Inferior parietal cortex (tissue), 1 donor: ENCODE results near the gene CALML6.

Experiments used
- DNase-seq: peaks from one replicate; pipeline ENCODE4 v3.0.0-alpha.2; 2016; ENCODE audit errors: extremely low spot score

CALML6 gene

DNA sequence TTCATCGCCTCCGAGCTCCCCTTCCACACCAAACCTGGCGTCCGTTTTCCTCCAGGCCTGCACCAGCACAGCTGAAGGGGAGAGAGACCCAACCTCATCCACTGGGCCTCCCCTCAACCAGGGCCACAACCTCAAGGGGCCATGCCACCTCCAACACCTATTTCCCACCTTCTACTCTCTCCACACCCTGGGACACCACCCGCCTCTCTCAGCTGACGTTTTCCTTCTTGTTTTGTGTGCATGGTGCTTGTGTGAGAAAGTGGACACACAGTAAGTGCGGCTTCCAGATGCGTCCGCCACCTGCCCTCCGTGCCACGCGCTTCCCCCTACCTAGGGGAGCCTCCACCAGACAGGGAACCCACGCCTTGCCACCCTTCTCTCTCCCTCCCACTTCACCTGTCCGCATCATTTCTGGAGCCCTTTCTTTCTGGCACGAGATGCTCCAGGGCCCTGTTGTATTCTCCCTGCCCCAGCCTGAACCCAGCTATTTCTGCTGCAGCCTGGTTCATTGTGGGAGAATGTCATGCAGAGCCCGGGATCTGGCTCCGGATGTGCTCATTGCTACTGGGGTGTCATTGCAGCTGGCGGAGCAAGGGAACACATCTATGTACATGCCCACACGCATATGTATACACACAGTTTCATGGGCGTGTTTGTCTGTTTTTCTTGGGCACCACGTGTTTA lies 22.8 kb upstream of the CALML6 start:
- DNase-seq, result no peak

- DNase-seq, result no peak
Measured at GRCh38 chr1:1892763-1893120, 22.3 kb upstream of the CALML6 start.

- DNase-seq, result no peak
Measured at GRCh38 chr1:1893291-1893985, 21.6 kb upstream of the CALML6 start.

GRCh38 chr1:1893997-1894353 lies 21.1 kb upstream of the CALML6 start:
- DNase-seq, result no peak

GRCh38 chr1:1894354-1895059 lies 20.6 kb upstream of the CALML6 start:
- DNase-seq, result no peak

DNA sequence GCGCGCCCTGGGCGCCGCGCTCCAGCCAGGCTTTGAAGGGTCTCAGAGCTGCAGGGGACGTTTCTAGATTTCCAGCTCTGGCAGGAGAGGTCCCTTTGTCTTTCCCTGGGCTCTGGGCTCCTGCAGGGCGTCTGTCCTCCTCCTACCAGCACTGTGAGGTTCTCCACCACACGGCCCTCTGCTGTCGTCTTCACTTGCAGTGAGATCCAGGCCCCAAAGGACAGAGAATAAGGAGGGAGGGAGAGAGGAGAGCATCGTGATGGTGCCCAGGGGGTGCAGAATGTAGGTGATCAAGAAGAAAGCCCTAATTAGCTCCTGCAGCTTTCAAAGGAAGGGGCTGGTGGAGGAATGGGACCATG lies 20.0 kb upstream of the CALML6 start:
- no peak for DNase-seq

DNA sequence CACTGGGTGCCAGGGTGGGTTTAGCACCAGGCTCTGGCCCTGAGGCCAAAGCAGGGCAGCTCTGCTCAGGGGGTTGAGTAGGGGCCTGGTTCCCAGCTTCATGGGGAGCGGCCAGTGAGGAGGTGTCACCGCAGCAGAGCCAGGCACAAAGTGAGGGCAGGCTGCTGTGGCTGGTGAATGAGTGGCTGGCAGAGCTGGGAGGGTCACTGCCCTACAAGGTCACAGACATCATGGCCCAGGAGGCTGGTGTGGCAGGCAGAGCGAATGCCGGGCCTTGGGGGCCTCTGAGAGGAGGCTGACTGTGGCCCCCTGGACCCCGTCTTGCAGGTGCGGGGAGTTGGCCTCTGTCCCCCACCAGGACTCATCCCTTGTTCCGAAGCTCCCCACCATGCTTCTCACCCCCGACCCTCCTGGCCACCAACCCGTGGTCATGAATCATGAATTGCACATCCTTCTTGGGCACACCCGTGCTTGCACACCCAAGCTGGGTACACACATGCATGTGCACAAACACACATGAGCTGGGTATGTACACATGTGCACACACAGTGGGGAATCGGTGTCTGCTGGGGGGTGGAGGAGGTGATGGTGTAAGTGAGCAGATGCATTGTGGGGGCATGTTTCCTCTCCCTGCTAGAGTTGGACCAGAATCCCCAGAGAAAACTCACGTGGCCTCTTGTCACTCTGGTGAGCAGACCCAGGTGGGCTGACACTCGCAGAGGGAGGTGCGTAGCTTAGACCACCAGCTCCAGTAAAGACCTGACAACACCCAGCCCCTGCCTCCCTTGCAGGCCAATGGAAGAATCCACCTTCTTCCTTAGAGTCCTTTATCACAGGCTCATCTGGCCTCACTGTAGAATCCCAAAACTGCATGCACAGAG lies 19.4 kb upstream of the CALML6 start:
- DNase-seq, result no peak

GRCh38 chr1:1898246-1898933 lies 16.7 kb upstream of the CALML6 start:
- no peak for DNase-seq

DNA sequence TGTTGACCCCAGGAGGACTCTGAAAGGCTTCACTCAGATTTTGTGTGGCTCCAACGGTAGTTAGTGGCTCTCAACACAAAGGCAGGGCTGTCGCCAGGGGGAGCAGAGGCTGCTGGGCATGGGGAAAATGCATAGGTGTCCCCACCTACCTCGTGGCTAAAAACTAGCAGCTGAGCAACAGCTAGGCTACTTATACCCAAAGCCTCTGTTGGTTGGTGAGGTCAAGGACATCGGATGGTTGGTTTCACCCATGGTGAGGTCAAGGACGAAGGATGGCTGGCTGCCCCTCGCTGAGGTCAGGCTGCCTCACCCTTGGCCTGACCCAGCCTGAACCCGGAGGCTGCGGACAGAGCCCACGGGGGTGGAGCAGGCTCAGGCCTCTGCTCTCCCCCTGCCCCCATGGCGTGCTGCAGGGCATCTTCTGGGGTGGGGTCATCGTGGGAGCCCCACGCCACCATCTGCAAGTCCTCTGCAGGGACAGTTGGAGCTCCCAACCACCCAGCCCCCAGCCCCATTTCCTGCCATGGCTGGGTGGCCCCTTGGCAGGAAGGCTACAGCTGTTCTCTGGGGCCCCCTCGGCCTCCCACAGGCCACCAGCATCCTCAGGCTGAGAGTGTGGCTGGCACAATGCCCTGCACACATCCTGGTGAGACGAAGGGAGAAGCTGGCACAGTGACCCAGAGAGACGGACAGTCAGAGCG lies 15.6 kb upstream of the CALML6 start:
- DNase-seq, result no peak

GRCh38 chr1:1899967-1900327 lies 15.1 kb upstream of the CALML6 start:
- DNase-seq, result no peak

DNA sequence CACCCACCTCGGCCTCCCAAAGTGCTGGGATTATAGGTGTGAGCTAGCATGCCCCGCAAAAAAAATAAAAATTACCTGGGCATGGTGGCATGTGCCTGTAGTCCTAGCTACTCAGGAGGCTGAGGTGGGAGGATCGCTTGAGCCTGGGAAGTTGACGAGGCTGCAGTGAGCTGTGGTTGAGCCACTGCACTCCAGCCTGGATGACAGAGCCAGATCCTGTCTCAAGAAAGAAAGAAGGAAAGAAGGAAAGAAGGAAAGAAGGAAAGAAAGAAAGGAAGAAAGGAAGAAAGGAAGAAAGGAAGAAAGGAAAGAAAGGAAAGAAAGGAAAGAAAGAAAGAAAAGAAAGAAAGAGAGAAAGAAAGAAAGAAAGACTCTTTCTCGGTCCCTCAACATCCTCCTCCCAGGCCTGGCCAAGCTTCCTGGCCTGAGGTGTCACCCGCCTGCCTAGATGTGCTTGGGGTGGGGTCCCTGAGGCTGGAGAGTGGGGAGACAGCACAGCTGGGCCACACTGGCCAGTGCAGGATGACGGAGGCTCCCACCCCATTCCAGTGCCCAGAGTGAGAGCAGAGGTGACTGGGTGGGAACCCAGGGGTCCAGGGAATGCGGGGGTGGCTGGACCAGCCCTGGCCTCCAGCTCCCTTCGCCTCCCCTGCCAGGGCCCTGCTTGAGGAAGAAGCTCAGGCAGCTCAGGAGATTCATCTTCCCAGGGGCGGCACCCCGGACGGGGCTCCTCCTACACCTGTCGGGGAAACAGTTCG lies 14.0 kb upstream of the CALML6 start:
- DNase-seq, result no peak

GRCh38 chr1:1901641-1902294 lies 13.3 kb upstream of the CALML6 start:
- DNase-seq, result no peak

DNA sequence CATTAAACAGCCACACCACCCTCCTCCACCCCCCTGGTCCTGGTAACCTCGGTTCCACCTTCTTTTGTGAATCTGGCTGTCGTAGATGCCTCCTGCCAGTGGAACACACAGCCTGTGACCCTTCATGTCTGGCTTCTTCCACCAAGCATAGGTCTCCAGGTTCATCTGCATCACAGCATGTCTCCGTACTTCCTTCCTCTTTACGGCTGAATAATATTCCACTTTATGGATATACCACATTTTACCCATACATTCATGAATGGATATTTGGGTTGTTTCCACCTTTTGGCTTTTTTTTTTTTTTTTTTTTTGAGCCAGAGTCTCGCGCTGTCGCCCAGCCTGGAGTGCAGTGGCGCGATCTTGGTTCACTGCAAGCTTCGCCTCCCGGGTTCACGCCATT lies 11.8 kb upstream of the CALML6 start:
- DNase-seq, result no peak

DNA sequence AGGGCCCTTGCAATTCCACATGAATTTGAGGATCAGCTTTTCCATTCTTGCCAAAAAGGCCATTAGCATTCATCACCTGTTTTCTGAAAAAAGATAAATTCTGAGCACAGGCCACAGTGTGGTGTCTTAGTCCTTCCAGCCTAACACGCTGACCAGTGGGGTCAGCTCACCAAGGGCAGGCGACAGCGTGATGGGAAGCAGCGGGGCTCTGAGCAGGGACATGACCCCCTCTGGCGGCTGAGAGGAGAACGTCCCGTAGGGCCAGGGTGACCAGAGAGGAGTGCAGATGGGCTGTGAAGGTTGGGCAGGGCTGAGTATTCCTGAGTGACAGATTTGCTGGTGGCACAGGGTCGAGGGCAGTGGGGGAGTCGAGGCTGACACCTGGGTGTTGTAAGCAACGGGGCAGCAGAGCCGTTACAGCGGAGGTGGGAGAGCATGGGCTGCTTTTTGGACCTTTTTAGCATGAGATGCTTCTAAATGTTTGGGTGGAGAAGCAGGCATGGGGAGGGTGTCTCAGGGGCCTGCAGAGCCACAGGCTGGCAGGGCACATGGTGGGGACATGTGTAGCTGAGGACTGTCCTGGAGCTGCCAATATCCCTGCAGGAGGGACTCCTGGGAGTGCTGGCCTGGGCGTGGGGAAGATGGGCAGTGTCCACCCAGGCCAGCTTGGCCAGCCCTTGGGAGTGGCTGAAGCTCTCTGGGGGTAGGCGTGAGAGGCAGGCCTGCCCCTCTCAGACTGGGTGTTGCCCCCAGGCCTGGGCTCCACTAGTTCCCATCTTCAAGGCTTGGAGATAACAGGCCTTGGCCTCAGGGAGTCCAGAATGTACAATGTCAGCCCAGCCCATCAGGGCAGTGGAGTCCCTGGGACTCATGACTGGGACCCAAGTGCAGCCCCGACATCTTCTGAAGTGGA lies 8.6 kb upstream of the CALML6 start:
- DNase-seq, result peak; percentile 87

DNA sequence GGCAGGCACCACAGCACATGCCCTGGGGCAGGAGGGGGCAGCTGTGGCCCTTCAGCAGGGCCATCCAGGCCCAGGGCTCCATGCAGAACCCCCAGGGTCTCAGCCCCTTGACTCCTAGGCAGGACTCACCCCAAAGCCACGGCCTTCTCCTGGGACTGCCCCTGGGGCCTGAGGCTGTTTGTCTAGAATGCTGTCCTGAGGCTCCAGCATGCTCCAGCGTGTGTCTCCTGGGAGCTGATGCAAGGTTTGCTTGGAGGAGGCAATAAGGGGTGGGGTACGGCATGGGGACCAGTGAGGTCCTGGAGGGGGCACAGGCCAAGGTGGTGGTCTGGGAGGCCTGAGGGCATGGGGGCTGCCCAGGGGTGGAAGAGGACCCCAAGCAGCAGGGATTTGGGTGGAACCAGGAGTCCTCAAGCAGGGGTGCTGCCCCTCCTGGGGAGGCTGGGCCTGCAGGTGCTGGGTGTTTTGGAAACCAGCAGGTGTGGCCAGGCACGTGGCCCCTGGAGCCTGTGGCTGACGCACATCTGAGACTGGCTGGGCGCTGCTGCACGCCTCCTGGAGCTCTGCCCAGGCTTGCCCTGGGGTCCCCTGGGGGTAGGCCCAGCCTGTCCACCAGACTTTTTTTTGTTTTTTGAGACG lies 7.8 kb upstream of the CALML6 start:
- no peak for DNase-seq

DNA sequence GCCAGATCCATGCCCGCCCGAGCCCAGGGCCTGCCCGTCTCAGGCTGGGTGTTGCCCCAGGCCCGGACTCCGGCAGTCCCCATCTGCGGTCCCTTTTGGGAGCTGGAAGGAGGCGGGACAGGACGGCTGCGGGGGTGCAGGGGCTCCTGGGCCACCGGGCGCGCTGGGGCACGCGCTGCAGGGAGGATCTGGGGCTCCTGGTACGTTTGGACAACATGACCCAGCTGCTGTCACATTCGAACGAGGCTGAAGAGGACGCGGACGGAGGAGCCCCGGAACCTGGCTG lies 6.6 kb upstream of the CALML6 start:
- no peak for DNase-seq

- DNase-seq, result no peak
Measured at GRCh38 chr1:1910033-1910465, 5.0 kb upstream of the CALML6 start.

GRCh38 chr1:1910651-1911331 lies 4.3 kb upstream of the CALML6 start:
- no peak for DNase-seq
